ENCODE results near the gene KCNJ3. TPM values are rescaled to one million over a fixed set of nuclear protein-coding genes. Genes with fewer than 3 reads are reported as not detected.
"Not testable (repeated sequence)": the region's sequence is repeated elsewhere in the genome, so short reads cannot be mapped to it uniquely, and the experiment has no call there.

KCNJ3 gene
- total RNA-seq, 3 donors from 2014 or later (not counting 1 experiment from before 2014, with no cell fraction given) = not detected

DNA sequence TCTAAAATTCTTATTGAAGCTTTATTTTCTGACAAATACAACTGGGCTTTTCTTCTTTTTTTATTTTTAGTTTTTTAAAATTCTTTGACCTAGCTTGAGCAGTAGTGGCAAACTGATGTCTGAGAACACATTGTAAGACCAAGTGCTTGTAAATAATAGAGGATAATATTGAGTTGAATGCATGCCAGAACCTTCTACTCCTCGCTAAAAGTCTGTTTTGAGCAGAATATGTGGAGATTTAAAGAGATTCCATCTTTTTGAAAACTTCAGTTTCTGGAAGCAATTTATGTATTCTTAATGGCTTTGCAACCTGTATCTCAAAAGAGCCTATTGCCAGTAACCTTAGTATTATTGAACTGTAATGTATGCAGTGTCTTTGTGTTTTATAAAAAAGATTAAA, 148.3 kb downstream of the KCNJ3 start:
- TF ChIP-seq, protein P1, sequence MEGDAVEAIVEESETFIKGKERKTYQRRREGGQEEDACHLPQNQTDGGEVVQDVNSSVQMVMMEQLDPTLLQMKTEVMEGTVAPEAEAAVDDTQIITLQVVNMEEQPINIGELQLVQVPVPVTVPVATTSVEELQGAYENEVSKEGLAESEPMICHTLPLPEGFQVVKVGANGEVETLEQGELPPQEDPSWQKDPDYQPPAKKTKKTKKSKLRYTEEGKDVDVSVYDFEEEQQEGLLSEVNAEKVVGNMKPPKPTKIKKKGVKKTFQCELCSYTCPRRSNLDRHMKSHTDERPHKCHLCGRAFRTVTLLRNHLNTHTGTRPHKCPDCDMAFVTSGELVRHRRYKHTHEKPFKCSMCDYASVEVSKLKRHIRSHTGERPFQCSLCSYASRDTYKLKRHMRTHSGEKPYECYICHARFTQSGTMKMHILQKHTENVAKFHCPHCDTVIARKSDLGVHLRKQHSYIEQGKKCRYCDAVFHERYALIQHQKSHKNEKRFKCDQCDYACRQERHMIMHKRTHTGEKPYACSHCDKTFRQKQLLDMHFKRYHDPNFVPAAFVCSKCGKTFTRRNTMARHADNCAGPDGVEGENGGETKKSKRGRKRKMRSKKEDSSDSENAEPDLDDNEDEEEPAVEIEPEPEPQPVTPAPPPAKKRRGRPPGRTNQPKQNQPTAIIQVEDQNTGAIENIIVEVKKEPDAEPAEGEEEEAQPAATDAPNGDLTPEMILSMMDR (IDR thresholded peaks at IDR 0.05) = no peak
- H3K4me1 Mint-ChIP-seq = no peaks in the 10 kb centered on the region
- Histone ChIP-seq H3K9me3 (ENCODE audit: control insufficient read depth, insufficient read depth, low read length) (no peaks in the 10 kb centered on the region), H3K4me3 (ENCODE audit: low read length) (no peak overlapping the region), H3K4me1 (ENCODE audit: control insufficient read depth, insufficient read depth, low read length) (no peaks in the 10 kb centered on the region), H3K27me3 (ENCODE audit: control insufficient read depth, insufficient read depth, low read length) (no peaks in the 10 kb centered on the region), H3K36me3 (ENCODE audit: control insufficient read depth, insufficient read depth, low read length) (no peaks in the 10 kb centered on the region), H3K27ac (ENCODE audit: low read length) (no peak overlapping the region)
- H3K9me3 Mint-ChIP-seq = peaks cover 11 to 21% of the 10 kb centered on the region in 2 donors
- no peak for ATAC-seq
- DNase-seq = no peak
- WGBS (ENCODE audit: insufficient coverage) = 85% methylated on average over 1 of the region's 1 CpG
- H3K4me3 Mint-ChIP-seq = no peak overlapping the region
- intact Hi-C loops (cut with micrococcal nuclease) = no loop called here
- no peak overlapping the region for H3K27ac Mint-ChIP-seq
- no peaks in the 10 kb centered on the region for H3K36me3 Mint-ChIP-seq
- no peaks in the 10 kb centered on the region for H3K27me3 Mint-ChIP-seq (ENCODE audit: low read depth in 2 of 2)

DNA sequence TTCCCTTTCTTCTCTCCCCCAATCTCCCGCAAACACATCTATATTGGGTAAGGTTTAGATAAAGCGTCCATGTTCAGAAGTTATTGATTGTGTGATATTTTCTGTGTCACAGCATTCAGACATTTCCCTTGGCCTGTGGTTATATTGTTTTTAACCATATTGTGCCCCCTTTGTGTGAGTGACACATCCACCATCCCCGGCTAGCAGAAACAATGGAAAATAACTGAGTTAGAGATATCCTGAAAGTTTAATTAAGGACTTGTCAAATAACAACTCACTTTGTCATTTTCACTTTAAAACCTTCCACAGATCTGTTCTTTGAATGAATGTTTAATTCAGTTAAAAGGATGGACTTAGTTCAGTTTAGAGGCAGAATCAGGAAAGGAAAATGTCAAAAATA, 151.0 kb downstream of the KCNJ3 start:
- no peak overlapping the region for H3K4me3 ChIP-seq (ENCODE audit: low read length)
- H3K27me3 ChIP-seq (ENCODE audit: control insufficient read depth, insufficient read depth, low read length) = no peaks in the 10 kb centered on the region
- no peak overlapping the region for H3K27ac Mint-ChIP-seq
- 90% methylated on average over 2 of the region's 3 CpGs for WGBS (ENCODE audit: insufficient coverage)
- no peaks in the 10 kb centered on the region for H3K9me3 ChIP-seq (ENCODE audit: control insufficient read depth, insufficient read depth, low read length)
- H3K4me1 Mint-ChIP-seq = no peaks in the 10 kb centered on the region
- H3K27ac ChIP-seq (ENCODE audit: low read length) = no peak overlapping the region
- H3K36me3 Mint-ChIP-seq = no peaks in the 10 kb centered on the region
- intact Hi-C loops (cut with micrococcal nuclease) = no loop called here
- ATAC-seq = no peak
- TF ChIP-seq, protein P1 (IDR thresholded peaks at IDR 0.05) = no peak
- H3K36me3 ChIP-seq (ENCODE audit: control insufficient read depth, insufficient read depth, low read length) = no peaks in the 10 kb centered on the region
- no peak overlapping the region for H3K4me3 Mint-ChIP-seq
- no peaks in the 10 kb centered on the region for H3K4me1 ChIP-seq (ENCODE audit: control insufficient read depth, insufficient read depth, low read length)
- DNase-seq = no peak
- no peaks in the 10 kb centered on the region for H3K27me3 Mint-ChIP-seq (ENCODE audit: low read depth in 2 of 2)
- H3K9me3 Mint-ChIP-seq = peaks cover 6% of the 10 kb centered on the region in 2 donors

DNA sequence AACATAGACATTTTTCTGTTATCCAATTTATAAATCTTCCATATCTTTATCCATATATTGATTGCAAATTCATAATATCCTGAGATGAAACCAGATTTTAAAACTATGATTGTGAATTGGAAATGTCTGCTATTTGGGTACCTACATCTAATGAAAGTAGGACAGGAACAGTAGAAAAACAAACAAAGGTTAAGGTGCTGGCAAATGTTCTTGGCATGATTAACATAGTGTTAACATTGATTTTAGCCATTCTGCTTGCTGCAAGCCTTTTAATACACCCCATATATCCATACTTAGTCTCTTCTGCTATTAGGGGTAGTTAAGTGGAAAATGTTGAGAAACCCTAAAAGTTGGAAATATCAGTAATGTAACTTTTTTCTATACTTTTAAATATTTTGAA, 152.0 kb downstream of the KCNJ3 start:
- H3K4me1 ChIP-seq (ENCODE audit: control insufficient read depth, insufficient read depth, low read length) = no peaks in the 10 kb centered on the region
- ATAC-seq (no peak), DNase-seq (no peak)
- Mint-ChIP-seq H3K9me3 (peaks cover 6% of the 10 kb centered on the region in 2 donors), H3K27me3 (ENCODE audit: low read depth in 2 of 2) (no peaks in the 10 kb centered on the region), H3K4me1 (no peaks in the 10 kb centered on the region), H3K27ac (no peak overlapping the region), H3K4me3 (no peak overlapping the region), H3K36me3 (no peaks in the 10 kb centered on the region)
- intact Hi-C loops (cut with micrococcal nuclease) = no loop called here
- no peak overlapping the region for H3K27ac ChIP-seq (ENCODE audit: low read length)
- no peaks in the 10 kb centered on the region for H3K27me3 ChIP-seq (ENCODE audit: control insufficient read depth, insufficient read depth, low read length)
- TF ChIP-seq, protein P1 (IDR thresholded peaks at IDR 0.05) = no peak
- H3K4me3 ChIP-seq (ENCODE audit: low read length) = no peak overlapping the region
- H3K9me3 ChIP-seq (ENCODE audit: control insufficient read depth, insufficient read depth, low read length) = no peaks in the 10 kb centered on the region
- H3K36me3 ChIP-seq (ENCODE audit: control insufficient read depth, insufficient read depth, low read length) = no peaks in the 10 kb centered on the region

DNA sequence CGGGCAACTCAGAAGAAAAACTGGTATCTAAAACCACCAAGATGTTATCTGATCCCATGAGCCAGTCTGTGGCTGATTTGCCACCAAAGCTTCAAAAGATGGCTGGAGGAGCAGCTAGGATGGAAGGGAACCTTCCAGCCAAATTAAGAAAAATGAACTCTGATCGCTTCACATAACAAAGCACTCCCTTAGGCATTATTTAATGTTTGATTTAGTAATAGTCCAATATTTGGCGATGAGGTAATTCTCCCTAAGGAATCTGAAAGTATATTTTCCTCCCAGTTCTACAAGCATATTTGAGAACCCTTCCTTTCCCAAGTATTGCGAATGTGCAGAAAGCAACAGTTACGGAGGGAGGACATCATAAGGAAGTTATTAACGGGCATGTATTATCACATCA, 156.6 kb downstream of the KCNJ3 start:
- Histone ChIP-seq H3K4me3 (ENCODE audit: low read length) (no peak overlapping the region), H3K4me1 (ENCODE audit: control insufficient read depth, insufficient read depth, low read length) (no peaks in the 10 kb centered on the region), H3K27ac (ENCODE audit: low read length) (no peak overlapping the region), H3K36me3 (ENCODE audit: control insufficient read depth, insufficient read depth, low read length) (no peaks in the 10 kb centered on the region), H3K9me3 (ENCODE audit: control insufficient read depth, insufficient read depth, low read length) (no peaks in the 10 kb centered on the region), H3K27me3 (ENCODE audit: control insufficient read depth, insufficient read depth, low read length) (no peaks in the 10 kb centered on the region)
- no peak for DNase-seq
- Mint-ChIP-seq H3K4me1 (no peaks in the 10 kb centered on the region), H3K27ac (no peak overlapping the region), H3K27me3 (ENCODE audit: low read depth in 2 of 2) (no peaks in the 10 kb centered on the region), H3K36me3 (no peaks in the 10 kb centered on the region), H3K4me3 (no peak overlapping the region), H3K9me3 (peaks cover 2% of the 10 kb centered on the region in 2 donors)
- TF ChIP-seq, protein P1 (IDR thresholded peaks at IDR 0.05) = no peak
- no peak for ATAC-seq
- intact Hi-C loops (cut with micrococcal nuclease) = no loop called here
- WGBS (ENCODE audit: insufficient coverage) = 80% methylated on average over 4 of the region's 6 CpGs

DNA sequence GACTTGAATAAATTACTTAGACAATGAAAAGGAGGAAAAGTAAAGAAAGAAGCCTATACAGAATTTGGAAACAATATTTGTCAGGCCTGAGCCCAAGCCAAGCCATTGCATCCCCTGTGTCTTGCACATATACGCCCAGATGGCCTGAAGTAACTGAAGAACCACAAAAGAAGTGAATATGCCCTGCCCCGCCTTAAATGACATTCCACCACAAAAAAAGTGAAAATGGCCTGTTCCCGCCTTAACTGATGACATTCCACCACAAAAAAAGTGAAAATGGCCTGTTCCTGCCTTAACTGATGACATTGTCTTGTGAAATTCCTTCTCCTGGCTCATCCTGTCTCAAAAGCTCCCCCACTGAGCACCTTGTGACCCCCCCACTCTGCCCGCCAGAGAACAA, 168.7 kb downstream of the KCNJ3 start:
- intact Hi-C loops (cut with micrococcal nuclease); H3K4me1 Mint-ChIP-seq; H3K27me3 Mint-ChIP-seq (ENCODE audit: low read depth in 2 of 2); H3K4me3 Mint-ChIP-seq; H3K36me3 Mint-ChIP-seq; H3K4me1 ChIP-seq (ENCODE audit: control insufficient read depth, insufficient read depth, low read length); H3K9me3 ChIP-seq (ENCODE audit: control insufficient read depth, insufficient read depth, low read length); H3K4me3 ChIP-seq (ENCODE audit: low read length); H3K27me3 ChIP-seq (ENCODE audit: control insufficient read depth, insufficient read depth, low read length); H3K36me3 ChIP-seq (ENCODE audit: control insufficient read depth, insufficient read depth, low read length); DNase-seq; ATAC-seq; H3K27ac Mint-ChIP-seq; H3K27ac ChIP-seq (ENCODE audit: low read length): not testable (repeated sequence)
- peaks cover 13 to 21% of the 10 kb centered on the region in 2 donors for H3K9me3 Mint-ChIP-seq
- 89% methylated on average over 4 of the region's 4 CpGs for WGBS (ENCODE audit: insufficient coverage)

Measured in natural killer cell (primary cell).